RCC 7860 (cell line): Measurements from ENCODE around the gene CLMN.

ENCODE experiments used
- DNase-seq: peaks from one replicate; pipeline ENCODE4 v3.0.0-alpha.2; 2015; ENCODE audit warnings: low spot score
- FAIRE-seq: peaks from 2 replicates; lab custom pipeline; 2012; peaks lifted over from hg19 to GRCh38; lab: Jason Lieb, UNC

CLMN gene

GRCh38 chr14:95250140-95250769 lies 69.5 kb downstream of the CLMN start:
- FAIRE-seq (no peak), DNase-seq (no peak)

- peak; percentile 73 for DNase-seq
- peak; percentile 78 for FAIRE-seq
Measured at GRCh38 chr14:95248432-95248831, 71.3 kb downstream of the CLMN start.

- FAIRE-seq, result no peak
- DNase-seq, result no peak
Measured at GRCh38 chr14:95246870-95247269, 72.8 kb downstream of the CLMN start.

- FAIRE-seq, result no peak
- DNase-seq, result no peak
Measured at GRCh38 chr14:95245334-95245733, 74.4 kb downstream of the CLMN start.

GRCh38 chr14:95244587-95244986 lies 75.1 kb downstream of the CLMN start:
- FAIRE-seq, result no peak

GRCh38 chr14:95242870-95243269 lies 76.8 kb downstream of the CLMN start:
- FAIRE-seq (no peak), DNase-seq (no peak)

More at GRCh38 chr14:95244587-95244986, 75.1 kb downstream of the CLMN start:
- DNase-seq, result no peak

GRCh38 chr14:95240859-95241813 lies 78.6 kb downstream of the CLMN start:
- no peak for FAIRE-seq
- DNase-seq, result no peak

GRCh38 chr14:95238487-95239298 lies 81.0 kb downstream of the CLMN start:
- no peak for DNase-seq

GRCh38 chr14:95237958-95238340 lies 81.8 kb downstream of the CLMN start:
- no peak for FAIRE-seq
- DNase-seq, result no peak

More at GRCh38 chr14:95238487-95239298, 81.0 kb downstream of the CLMN start:
- no peak for FAIRE-seq

GRCh38 chr14:95237121-95237957 lies 82.4 kb downstream of the CLMN start:
- FAIRE-seq (no peak), DNase-seq (no peak)

- no peak for DNase-seq
- no peak for FAIRE-seq
Measured at GRCh38 chr14:95236221-95236620, 83.5 kb downstream of the CLMN start.

GRCh38 chr14:95235767-95236166 lies 83.9 kb downstream of the CLMN start:
- FAIRE-seq, result no peak

GRCh38 chr14:95235351-95235750 lies 84.4 kb downstream of the CLMN start:
- no peak for FAIRE-seq
- peak; percentile 6 for DNase-seq

More at GRCh38 chr14:95235767-95236166, 83.9 kb downstream of the CLMN start:
- no peak for DNase-seq

GRCh38 chr14:95234426-95234825 lies 85.3 kb downstream of the CLMN start:
- DNase-seq, result no peak
- FAIRE-seq, result no peak

- no peak for DNase-seq
- FAIRE-seq, result no peak
Measured at GRCh38 chr14:95233702-95234241, 85.9 kb downstream of the CLMN start.

GRCh38 chr14:95232894-95233584 lies 86.7 kb downstream of the CLMN start:
- DNase-seq (no peak), FAIRE-seq (no peak)

GRCh38 chr14:95231966-95232633 lies 87.6 kb downstream of the CLMN start:
- FAIRE-seq (no peak), DNase-seq (no peak)

GRCh38 chr14:95229749-95230148 lies 90.0 kb downstream of the CLMN start:
- no peak for DNase-seq
- no peak for FAIRE-seq

- DNase-seq (no peak), FAIRE-seq (no peak)
Measured at GRCh38 chr14:95228240-95228639, 91.5 kb downstream of the CLMN start.
